ENCODE measurements around the gene TMEM163. TPM values are rescaled to one million over a fixed set of nuclear protein-coding genes. Genes with fewer than 3 reads are reported as not detected.

The TMEM163 gene
- 0.25 TPM for polyA plus RNA-seq (2013, experiment 1 of 2)
- polyA plus RNA-seq (2013, experiment 2 of 2) = 0.15 TPM

DNA sequence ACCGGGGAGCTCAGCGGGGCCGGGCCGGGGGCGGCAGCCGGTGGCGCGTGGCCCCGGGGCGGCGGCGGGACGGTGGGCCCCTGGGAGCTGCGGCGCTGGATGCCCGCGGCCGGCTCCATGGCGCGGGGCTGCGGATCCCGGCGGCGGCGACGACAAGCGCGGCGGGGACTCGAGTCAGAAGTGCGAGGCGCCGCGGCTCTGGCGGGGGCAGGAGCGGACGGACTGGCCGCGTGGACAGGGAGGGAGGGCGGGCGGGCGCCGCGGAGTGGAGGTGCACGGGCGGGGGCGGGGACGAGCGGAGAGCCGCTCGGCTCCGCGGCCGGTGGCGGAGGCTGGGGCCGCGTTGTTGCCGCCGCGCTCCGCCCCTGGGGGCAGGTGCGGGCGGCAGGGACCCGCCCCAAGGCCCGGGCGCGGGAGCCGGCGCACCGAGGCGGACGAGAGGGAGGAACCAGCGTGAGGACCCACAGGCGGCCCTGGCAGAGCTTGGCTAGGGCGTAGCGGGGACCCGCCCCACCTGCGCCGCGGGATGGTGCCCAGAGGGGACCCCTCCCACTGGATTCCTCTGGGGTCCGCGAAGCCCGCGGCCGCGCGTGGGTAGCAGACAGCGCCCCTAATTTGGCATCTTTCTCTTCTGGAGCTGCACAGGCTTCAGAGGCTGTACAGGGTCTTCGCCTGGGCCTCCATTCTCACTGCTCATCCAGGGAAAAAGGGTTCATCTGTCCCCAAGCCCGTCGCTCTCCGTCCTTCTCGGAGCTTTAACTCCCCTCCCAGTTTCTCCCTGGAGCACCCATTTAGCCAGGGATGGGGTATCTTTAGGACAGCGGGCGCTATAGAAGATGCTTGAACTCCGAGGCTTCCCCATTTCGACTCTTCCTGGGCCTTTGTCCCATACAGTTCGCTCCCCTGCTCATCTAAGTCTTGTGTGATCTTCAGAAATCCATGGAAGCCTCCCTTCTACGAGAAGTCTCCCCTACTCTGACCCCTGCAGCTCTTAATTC lies at the start of gene TMEM163:
TSS of gene TMEM163 (minus strand) at position 184 of the 998 bp plus-strand sequence.
- no peak within 1 kb of the TSS for H4K5ac ChIP-seq (ENCODE audit: low read length)
- no peak within 1 kb of the TSS for H4K8ac ChIP-seq (ENCODE audit: low read depth, low read length)
- no peaks in the 10 kb centered on the region for H3K79me2 ChIP-seq (ENCODE audit: control insufficient read depth, insufficient read depth, low read length)
- H3K4me1 ChIP-seq (ENCODE audit: control insufficient read depth, low read depth, low read length) = no peaks in the 10 kb centered on the region
- H3K27ac ChIP-seq (ENCODE audit: low read depth, low read length) = no peak within 1 kb of the TSS
- no peak within 1 kb of the TSS for H2BK5ac ChIP-seq (ENCODE audit: low read length)
- peak within 1 kb of the TSS; percentile 25 for H3K18ac ChIP-seq (ENCODE audit: low read length)
- no peak within 1 kb of the TSS for H2AK5ac ChIP-seq (ENCODE audit: low read length)
- peaks cover 34% of the 10 kb centered on the region for H3K27me3 ChIP-seq (ENCODE audit: insufficient read depth, low read length, poor library complexity)
- no peak within 1 kb of the TSS for H2BK120ac ChIP-seq (ENCODE audit: low read depth, low read length)
- peak within 1 kb of the TSS; percentile 29 for H3K23ac ChIP-seq (ENCODE audit: low read length)
- no peak for DNase-seq
- H3K56ac ChIP-seq (ENCODE audit: low read length) = peak within 1 kb of the TSS; percentile 64
- H3K9ac ChIP-seq (ENCODE audit: low read length) = peak within 1 kb of the TSS; percentile 30
- peak within 1 kb of the TSS; percentile 37 for H3K4me2 ChIP-seq (ENCODE audit: low read length)
- no peaks in the 10 kb centered on the region for H3K79me1 ChIP-seq (ENCODE audit: low read length)
- H2BK15ac ChIP-seq (replicated peaks; ENCODE audit: low read depth) = no peak within 1 kb of the TSS
- H3K36me3 ChIP-seq (ENCODE audit: control insufficient read depth, insufficient read depth, low read length) = no peaks in the 10 kb centered on the region
- WGBS (ENCODE audit: extremely low coverage, insufficient coverage, low lambda C conversion rate) = no CpG with 5 or more reads among the region's 99 CpGs
- H3K4ac ChIP-seq (ENCODE audit: low read depth, low read length) = no peak within 1 kb of the TSS
- H3K4me3 ChIP-seq (ENCODE audit: low read length) = peak within 1 kb of the TSS; percentile 32

- no peak overlapping the region for H3K4me3 ChIP-seq (ENCODE audit: low read length)
- no peaks in the 10 kb centered on the region for H3K79me1 ChIP-seq (ENCODE audit: low read length)
- no peak overlapping the region for H2AK5ac ChIP-seq (ENCODE audit: low read length)
- no peak overlapping the region for H4K8ac ChIP-seq (ENCODE audit: low read depth, low read length)
- no peak for DNase-seq
- no peak overlapping the region for H3K9ac ChIP-seq (ENCODE audit: low read length)
- no peak overlapping the region for H3K27ac ChIP-seq (ENCODE audit: low read depth, low read length)
- no peak overlapping the region for H3K18ac ChIP-seq (ENCODE audit: low read length)
- H3K4me2 ChIP-seq (ENCODE audit: low read length) = no peak overlapping the region
- no peaks in the 10 kb centered on the region for H3K27me3 ChIP-seq (ENCODE audit: insufficient read depth, low read length, poor library complexity)
- H3K56ac ChIP-seq (ENCODE audit: low read length) = no peak overlapping the region
- no CpG with 5 or more reads among the region's 5 CpGs for WGBS (ENCODE audit: extremely low coverage, insufficient coverage, low lambda C conversion rate)
- peaks cover 6% of the 10 kb centered on the region for H3K4me1 ChIP-seq (ENCODE audit: control insufficient read depth, low read depth, low read length)
- H2BK5ac ChIP-seq (ENCODE audit: low read length) = no peak overlapping the region
- no peak overlapping the region for H2BK15ac ChIP-seq (replicated peaks; ENCODE audit: low read depth)
- H4K5ac ChIP-seq (ENCODE audit: low read length) = no peak overlapping the region
- H3K4ac ChIP-seq (ENCODE audit: low read depth, low read length) = no peak overlapping the region
- H3K36me3 ChIP-seq (ENCODE audit: control insufficient read depth, insufficient read depth, low read length) = no peaks in the 10 kb centered on the region
- no peak overlapping the region for H3K23ac ChIP-seq (ENCODE audit: low read length)
- H3K79me2 ChIP-seq (ENCODE audit: control insufficient read depth, insufficient read depth, low read length) = no peaks in the 10 kb centered on the region
- no peak overlapping the region for H2BK120ac ChIP-seq (ENCODE audit: low read depth, low read length)
Observed at GRCh38 chr2:134766583-134766982, 47.8 kb upstream of the TMEM163 start.

GRCh38 chr2:134765987-134766386 lies 47.2 kb upstream of the TMEM163 start:
- Histone ChIP-seq H3K79me1 (ENCODE audit: low read length) (no peaks in the 10 kb centered on the region), H3K9ac (ENCODE audit: low read length) (no peak overlapping the region), H2BK15ac (replicated peaks; ENCODE audit: low read depth) (no peak overlapping the region), H3K27me3 (ENCODE audit: insufficient read depth, low read length, poor library complexity) (no peaks in the 10 kb centered on the region), H2BK120ac (ENCODE audit: low read depth, low read length) (no peak overlapping the region), H2AK5ac (ENCODE audit: low read length) (no peak overlapping the region), H3K27ac (ENCODE audit: low read depth, low read length) (no peak overlapping the region), H3K23ac (ENCODE audit: low read length) (no peak overlapping the region), H3K18ac (ENCODE audit: low read length) (no peak overlapping the region), H4K5ac (ENCODE audit: low read length) (no peak overlapping the region), H3K79me2 (ENCODE audit: control insufficient read depth, insufficient read depth, low read length) (no peaks in the 10 kb centered on the region), H3K4me1 (ENCODE audit: control insufficient read depth, low read depth, low read length) (peaks cover 3% of the 10 kb centered on the region), H2BK5ac (ENCODE audit: low read length) (no peak overlapping the region), H3K4me2 (ENCODE audit: low read length) (no peak overlapping the region), H3K4ac (ENCODE audit: low read depth, low read length) (no peak overlapping the region), H3K56ac (ENCODE audit: low read length) (no peak overlapping the region), H4K8ac (ENCODE audit: low read depth, low read length) (no peak overlapping the region), H3K36me3 (ENCODE audit: control insufficient read depth, insufficient read depth, low read length) (no peaks in the 10 kb centered on the region), H3K4me3 (ENCODE audit: low read length) (no peak overlapping the region)
- no peak for DNase-seq

GRCh38 chr2:134764164-134764563 lies 45.4 kb upstream of the TMEM163 start:
- no peak overlapping the region for H3K9ac ChIP-seq (ENCODE audit: low read length)
- no peaks in the 10 kb centered on the region for H3K79me1 ChIP-seq (ENCODE audit: low read length)
- H4K8ac ChIP-seq (ENCODE audit: low read depth, low read length) = no peak overlapping the region
- no peak overlapping the region for H4K5ac ChIP-seq (ENCODE audit: low read length)
- no peak overlapping the region for H2BK15ac ChIP-seq (replicated peaks; ENCODE audit: low read depth)
- no peak overlapping the region for H2BK5ac ChIP-seq (ENCODE audit: low read length)
- H3K4me1 ChIP-seq (ENCODE audit: control insufficient read depth, low read depth, low read length) = no peaks in the 10 kb centered on the region
- H3K27me3 ChIP-seq (ENCODE audit: insufficient read depth, low read length, poor library complexity) = no peaks in the 10 kb centered on the region
- no peak overlapping the region for H2BK120ac ChIP-seq (ENCODE audit: low read depth, low read length)
- H3K4me2 ChIP-seq (ENCODE audit: low read length) = no peak overlapping the region
- H3K36me3 ChIP-seq (ENCODE audit: control insufficient read depth, insufficient read depth, low read length) = no peaks in the 10 kb centered on the region
- no peak overlapping the region for H2AK5ac ChIP-seq (ENCODE audit: low read length)
- WGBS (ENCODE audit: extremely low coverage, insufficient coverage, low lambda C conversion rate) = no CpG with 5 or more reads among the region's 1 CpG
- no peak overlapping the region for H3K4ac ChIP-seq (ENCODE audit: low read depth, low read length)
- H3K56ac ChIP-seq (ENCODE audit: low read length) = no peak overlapping the region
- no peak overlapping the region for H3K4me3 ChIP-seq (ENCODE audit: low read length)
- no peak for DNase-seq
- H3K23ac ChIP-seq (ENCODE audit: low read length) = no peak overlapping the region
- H3K18ac ChIP-seq (ENCODE audit: low read length) = no peak overlapping the region
- no peak overlapping the region for H3K27ac ChIP-seq (ENCODE audit: low read depth, low read length)
- no peaks in the 10 kb centered on the region for H3K79me2 ChIP-seq (ENCODE audit: control insufficient read depth, insufficient read depth, low read length)

DNA sequence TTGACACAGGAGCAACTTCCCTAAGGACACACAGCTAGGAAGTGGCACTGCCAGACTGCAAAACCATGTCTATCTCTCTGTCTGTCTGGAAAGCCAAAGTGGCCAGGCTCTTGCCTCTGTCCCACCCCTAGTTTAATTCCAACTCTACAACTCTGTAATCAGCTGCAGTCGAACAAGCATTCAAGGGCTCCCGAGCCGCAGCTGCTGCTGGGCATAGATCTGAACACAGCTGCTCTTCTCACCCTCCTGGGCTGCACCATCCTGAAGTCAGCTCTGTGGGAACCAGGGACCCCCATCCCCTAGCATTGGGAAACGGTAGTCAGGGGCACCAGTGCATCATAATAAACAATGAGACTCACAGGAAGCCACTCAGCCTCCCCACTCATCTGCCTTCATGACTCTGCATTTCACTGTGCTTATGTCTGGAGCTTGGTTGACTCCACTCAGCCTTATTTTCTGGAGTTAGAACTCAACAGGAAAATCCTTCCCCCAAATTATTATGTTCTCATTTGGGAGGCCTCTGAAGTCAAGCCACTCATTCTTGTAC lies 44.4 kb upstream of the TMEM163 start:
- H4K8ac ChIP-seq (ENCODE audit: low read depth, low read length) = no peak overlapping the region
- H3K4ac ChIP-seq (ENCODE audit: low read depth, low read length) = no peak overlapping the region
- WGBS (ENCODE audit: extremely low coverage, insufficient coverage, low lambda C conversion rate) = no CpG with 5 or more reads among the region's 4 CpGs
- H3K56ac ChIP-seq (ENCODE audit: low read length) = no peak overlapping the region
- no peaks in the 10 kb centered on the region for H3K79me1 ChIP-seq (ENCODE audit: low read length)
- no peak overlapping the region for H3K4me3 ChIP-seq (ENCODE audit: low read length)
- H2AK5ac ChIP-seq (ENCODE audit: low read length) = no peak overlapping the region
- no peaks in the 10 kb centered on the region for H3K27me3 ChIP-seq (ENCODE audit: insufficient read depth, low read length, poor library complexity)
- no peak overlapping the region for H2BK120ac ChIP-seq (ENCODE audit: low read depth, low read length)
- no peak overlapping the region for H2BK15ac ChIP-seq (replicated peaks; ENCODE audit: low read depth)
- H3K27ac ChIP-seq (ENCODE audit: low read depth, low read length) = no peak overlapping the region
- H3K4me1 ChIP-seq (ENCODE audit: control insufficient read depth, low read depth, low read length) = no peaks in the 10 kb centered on the region
- H3K9ac ChIP-seq (ENCODE audit: low read length) = no peak overlapping the region
- H3K36me3 ChIP-seq (ENCODE audit: control insufficient read depth, insufficient read depth, low read length) = no peaks in the 10 kb centered on the region
- no peak overlapping the region for H3K23ac ChIP-seq (ENCODE audit: low read length)
- no peak for DNase-seq
- H4K5ac ChIP-seq (ENCODE audit: low read length) = no peak overlapping the region
- H3K4me2 ChIP-seq (ENCODE audit: low read length) = no peak overlapping the region
- no peak overlapping the region for H3K18ac ChIP-seq (ENCODE audit: low read length)
- no peak overlapping the region for H2BK5ac ChIP-seq (ENCODE audit: low read length)
- no peaks in the 10 kb centered on the region for H3K79me2 ChIP-seq (ENCODE audit: control insufficient read depth, insufficient read depth, low read length)

Data from mesendoderm (in vitro differentiated cells).